ENCODE measurements around the gene LAMA3.

The LAMA3 gene

GRCh38 chr18:23793051-23793450, 103.8 kb downstream of the LAMA3 start:
- DNase-seq (ENCODE audit: low read depth), result no peak
- TF ChIP-seq, protein P1, sequence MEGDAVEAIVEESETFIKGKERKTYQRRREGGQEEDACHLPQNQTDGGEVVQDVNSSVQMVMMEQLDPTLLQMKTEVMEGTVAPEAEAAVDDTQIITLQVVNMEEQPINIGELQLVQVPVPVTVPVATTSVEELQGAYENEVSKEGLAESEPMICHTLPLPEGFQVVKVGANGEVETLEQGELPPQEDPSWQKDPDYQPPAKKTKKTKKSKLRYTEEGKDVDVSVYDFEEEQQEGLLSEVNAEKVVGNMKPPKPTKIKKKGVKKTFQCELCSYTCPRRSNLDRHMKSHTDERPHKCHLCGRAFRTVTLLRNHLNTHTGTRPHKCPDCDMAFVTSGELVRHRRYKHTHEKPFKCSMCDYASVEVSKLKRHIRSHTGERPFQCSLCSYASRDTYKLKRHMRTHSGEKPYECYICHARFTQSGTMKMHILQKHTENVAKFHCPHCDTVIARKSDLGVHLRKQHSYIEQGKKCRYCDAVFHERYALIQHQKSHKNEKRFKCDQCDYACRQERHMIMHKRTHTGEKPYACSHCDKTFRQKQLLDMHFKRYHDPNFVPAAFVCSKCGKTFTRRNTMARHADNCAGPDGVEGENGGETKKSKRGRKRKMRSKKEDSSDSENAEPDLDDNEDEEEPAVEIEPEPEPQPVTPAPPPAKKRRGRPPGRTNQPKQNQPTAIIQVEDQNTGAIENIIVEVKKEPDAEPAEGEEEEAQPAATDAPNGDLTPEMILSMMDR (IDR thresholded peaks at IDR 0.05; ENCODE audit: low read depth, low read length, missing control alignments), result no peak
- no peak overlapping the region for H3K4me3 ChIP-seq (ENCODE audit: low read depth, low read length)

GRCh38 chr18:23793985-23794867, 105.0 kb downstream of the LAMA3 start:
- no peak for DNase-seq (ENCODE audit: low read depth)
- TF ChIP-seq, protein P1 (IDR thresholded peaks at IDR 0.05; ENCODE audit: low read depth, low read length, missing control alignments), result no peak

GRCh38 chr18:23798249-23798648, 109.0 kb downstream of the LAMA3 start:
- no peak overlapping the region for H3K4me3 ChIP-seq (ENCODE audit: low read depth, low read length)
- DNase-seq (ENCODE audit: low read depth), result no peak
- TF ChIP-seq, protein P1 (IDR thresholded peaks at IDR 0.05; ENCODE audit: low read depth, low read length, missing control alignments), result no peak

More at GRCh38 chr18:23793985-23794867, 105.0 kb downstream of the LAMA3 start:
- no peak overlapping the region for H3K4me3 ChIP-seq (ENCODE audit: low read depth, low read length)

GRCh38 chr18:23798824-23799223, 109.6 kb downstream of the LAMA3 start:
- TF ChIP-seq, protein P1 (IDR thresholded peaks at IDR 0.05; ENCODE audit: low read depth, low read length, missing control alignments), result no peak
- DNase-seq (ENCODE audit: low read depth), result no peak
- H3K4me3 ChIP-seq (ENCODE audit: low read depth, low read length), result no peak overlapping the region

- no peak for DNase-seq (ENCODE audit: low read depth)
- no peak overlapping the region for H3K4me3 ChIP-seq (ENCODE audit: low read depth, low read length)
- TF ChIP-seq, protein P1 (IDR thresholded peaks at IDR 0.05; ENCODE audit: low read depth, low read length, missing control alignments), result no peak
Measured at GRCh38 chr18:23799540-23799939, 110.3 kb downstream of the LAMA3 start.

GRCh38 chr18:23800902-23801301, 111.6 kb downstream of the LAMA3 start:
- TF ChIP-seq, protein P1 (IDR thresholded peaks at IDR 0.05; ENCODE audit: low read depth, low read length, missing control alignments), result no peak
- no peak overlapping the region for H3K4me3 ChIP-seq (ENCODE audit: low read depth, low read length)
- DNase-seq (ENCODE audit: low read depth), result no peak

DNA sequence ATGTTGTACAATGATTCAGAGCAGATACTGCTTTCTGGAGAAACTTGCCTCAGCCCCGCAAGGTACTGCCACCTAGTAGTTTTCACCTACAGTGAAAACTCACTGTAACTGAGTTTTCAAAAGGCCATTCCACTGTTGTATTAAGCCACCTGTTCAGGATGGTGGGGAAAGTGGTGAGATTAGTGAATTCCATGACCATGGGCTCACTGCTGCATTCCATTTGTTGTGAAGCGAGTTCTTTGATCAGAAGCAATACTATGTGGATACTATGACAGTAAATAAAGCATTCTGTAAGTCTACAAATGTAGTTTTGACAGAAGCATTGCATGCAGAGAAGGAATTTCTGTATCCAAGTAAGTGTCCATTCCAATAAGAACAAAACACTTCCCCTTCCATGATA, 113.6 kb downstream of the LAMA3 start:
- no peak for DNase-seq (ENCODE audit: low read depth)
- no peak overlapping the region for H3K4me3 ChIP-seq (ENCODE audit: low read depth, low read length)
- TF ChIP-seq, protein P1 (IDR thresholded peaks at IDR 0.05; ENCODE audit: low read depth, low read length, missing control alignments), result no peak
